Lower leg skin (tissue), 3 donors: ENCODE results near the gene SIVA1.

Experiments used
- POLR2A ChIP-seq, 2 donors: fragments of 450-650 bp; IDR thresholded peaks; one replicate each; pipeline ENCODE4 v1.6.1; 2016 to 2017; ENCODE audit warnings: antibody characterized with exemption in 2 of 2, mild to moderate bottlenecking in 1 of 2, moderate library complexity in 1 of 2
- TF ChIP-seq, protein P1 (sequence below), 3 donors: fragments of 450-650 bp; IDR thresholded peaks; one replicate each; pipeline ENCODE4 v1.5.1; 2016; ENCODE audit warnings: antibody characterized with exemption in 3 of 3, mild to moderate bottlenecking in 3 of 3, moderate library complexity in 2 of 3

DNA sequence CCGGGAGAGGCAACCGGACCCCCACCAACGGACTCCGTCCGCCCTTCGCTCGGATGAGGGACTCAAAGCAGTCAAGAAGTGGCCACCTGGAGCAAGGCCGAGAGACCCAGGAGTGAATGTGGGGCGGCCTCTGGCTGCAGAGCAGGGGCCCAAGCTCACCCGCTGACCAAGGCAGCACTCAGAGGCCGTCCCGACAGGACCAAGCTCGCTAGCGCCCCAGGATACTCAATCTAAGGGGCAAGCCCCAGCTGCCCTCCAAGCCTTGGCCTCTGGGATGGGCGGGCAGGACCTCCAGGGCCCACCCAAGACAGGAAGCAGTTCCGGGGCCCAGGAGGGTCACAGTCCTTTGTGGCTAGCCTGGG, 41.7 kb downstream of the SIVA1 start:
- no peak for TF ChIP-seq POLR2A (IDR thresholded peaks at IDR 0.05)
- TF ChIP-seq, protein P1, sequence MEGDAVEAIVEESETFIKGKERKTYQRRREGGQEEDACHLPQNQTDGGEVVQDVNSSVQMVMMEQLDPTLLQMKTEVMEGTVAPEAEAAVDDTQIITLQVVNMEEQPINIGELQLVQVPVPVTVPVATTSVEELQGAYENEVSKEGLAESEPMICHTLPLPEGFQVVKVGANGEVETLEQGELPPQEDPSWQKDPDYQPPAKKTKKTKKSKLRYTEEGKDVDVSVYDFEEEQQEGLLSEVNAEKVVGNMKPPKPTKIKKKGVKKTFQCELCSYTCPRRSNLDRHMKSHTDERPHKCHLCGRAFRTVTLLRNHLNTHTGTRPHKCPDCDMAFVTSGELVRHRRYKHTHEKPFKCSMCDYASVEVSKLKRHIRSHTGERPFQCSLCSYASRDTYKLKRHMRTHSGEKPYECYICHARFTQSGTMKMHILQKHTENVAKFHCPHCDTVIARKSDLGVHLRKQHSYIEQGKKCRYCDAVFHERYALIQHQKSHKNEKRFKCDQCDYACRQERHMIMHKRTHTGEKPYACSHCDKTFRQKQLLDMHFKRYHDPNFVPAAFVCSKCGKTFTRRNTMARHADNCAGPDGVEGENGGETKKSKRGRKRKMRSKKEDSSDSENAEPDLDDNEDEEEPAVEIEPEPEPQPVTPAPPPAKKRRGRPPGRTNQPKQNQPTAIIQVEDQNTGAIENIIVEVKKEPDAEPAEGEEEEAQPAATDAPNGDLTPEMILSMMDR (IDR thresholded peaks at IDR 0.05): no peak
